Loucy (cell line): ENCODE data around the gene RAPGEF1.
A peak's percentile ranks its signal among the peaks of the same experiment; 100 is the strongest.
"Not testable (repeated sequence)": the region's sequence is repeated elsewhere in the genome, so short reads cannot be mapped to it uniquely, and the experiment has no call there.

Experiments
- H2AFZ ChIP-seq: fragments of 200-600 bp; sonication (generic); 2 replicates; pipeline ENCODE4 v1.6.0; 2016; ENCODE audit warnings: antibody characterized with exemption, mild to moderate bottlenecking, low read length, moderate library complexity
- H3F3A ChIP-seq: fragments of 200-600 bp; 2 replicates; pipeline ENCODE4 v1.6.0; 2016; ENCODE audit warnings: antibody characterized with exemption, low read depth, mild to moderate bottlenecking
- H3K27me3 ChIP-seq: fragments of 200-600 bp; sonication (generic); 2 replicates; pipeline ENCODE4 v1.6.1; 2014; ENCODE audit warnings: low read length, mild to moderate bottlenecking; ENCODE audit not compliant: insufficient read depth, poor library complexity, severe bottlenecking
- H3K36me3 ChIP-seq: fragments of 200-600 bp; sonication (generic); 2 replicates; pipeline ENCODE4 v1.6.1; 2016; ENCODE audit warnings: low read length; ENCODE audit not compliant: insufficient read depth
- H3K4me1 ChIP-seq: fragments of 200-600 bp; sonication (generic); 2 replicates; pipeline ENCODE4 v1.5.1; 2014; ENCODE audit warnings: low read length, mild to moderate bottlenecking; ENCODE audit not compliant: insufficient read depth, poor library complexity, severe bottlenecking
- H3K4me2 ChIP-seq: fragments of 200-600 bp; sonication (generic); 2 replicates; pipeline ENCODE4 v1.6.0; 2014; ENCODE audit warnings: antibody characterized with exemption, low read length, low read depth, mild to moderate bottlenecking; ENCODE audit not compliant: poor library complexity, severe bottlenecking
- H3K4me3 ChIP-seq: fragments of 200-600 bp; sonication (generic); 2 replicates; pipeline ENCODE4 v1.5.1; 2014; ENCODE audit warnings: low read length, mild to moderate bottlenecking, mixed read lengths; ENCODE audit not compliant: poor library complexity, severe bottlenecking
- H3K79me2 ChIP-seq: fragments of 200-600 bp; sonication (generic); 2 replicates; pipeline ENCODE4 v1.6.1; 2014; ENCODE audit warnings: low read length; ENCODE audit not compliant: insufficient read depth
- H3K9ac ChIP-seq: fragments of 200-600 bp; sonication (generic); 2 replicates; pipeline ENCODE4 v1.6.0; 2014; ENCODE audit warnings: mild to moderate bottlenecking, low read depth, low read length, moderate library complexity; ENCODE audit not compliant: poor library complexity, severe bottlenecking
- H3K9me2 ChIP-seq: fragments of 200-600 bp; sonication (generic); replicated peaks from 2 replicates; pipeline ENCODE4 v1.6.1; 2016; ENCODE audit warnings: low read depth, low read length, mixed read lengths
- H3K9me3 ChIP-seq: fragments of 200-600 bp; sonication (generic); 2 replicates; pipeline ENCODE4 v1.6.1; 2014; ENCODE audit warnings: mild to moderate bottlenecking, antibody characterized with exemption, low read length, low read depth; ENCODE audit not compliant: insufficient read depth
- H4K20me1 ChIP-seq: fragments of 200-600 bp; sonication (generic); 2 replicates; pipeline ENCODE4 v1.6.0; 2014; ENCODE audit warnings: antibody characterized with exemption, low read length, mild to moderate bottlenecking; ENCODE audit not compliant: insufficient read depth, poor library complexity, severe bottlenecking
- EZH2phosphoT487 ChIP-seq: fragments of 200-600 bp; IDR thresholded peaks from 2 replicates; pipeline ENCODE4 v1.6.1; 2018; ENCODE audit warnings: antibody characterized with exemption, mild to moderate bottlenecking, moderate library complexity, borderline replicate concordance
- TF ChIP-seq, protein P1 (sequence below): fragments of 200-600 bp; sonication (generic); conservative IDR thresholded peaks from 2 replicates; pipeline ENCODE4 v1.5.1; 2014; ENCODE audit warnings: mild to moderate bottlenecking, antibody characterized with exemption, low read length

RAPGEF1 gene

DNA sequence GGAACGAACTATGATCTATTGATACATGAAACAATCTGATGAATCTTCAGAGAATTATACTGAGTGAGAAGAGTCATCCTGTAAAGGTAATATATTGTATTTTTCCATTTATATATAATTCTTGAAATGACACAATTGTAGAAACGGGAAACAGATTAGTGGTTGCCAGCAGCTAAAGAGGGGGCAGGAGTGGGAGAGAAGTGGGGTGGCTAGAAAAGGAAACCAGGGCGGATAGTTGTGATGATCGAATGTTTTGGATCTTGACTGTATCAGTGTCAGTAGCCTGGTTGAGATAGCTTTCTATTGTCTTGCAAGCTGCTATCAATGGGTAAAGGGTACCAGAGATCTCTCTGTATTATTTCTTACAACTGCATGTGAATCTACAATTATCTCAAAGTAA, 17.7 kb upstream of the RAPGEF1 start:
- Histone ChIP-seq H3K36me3 (no peaks in the 10 kb centered on the region), H3K9ac (no peak overlapping the region), H3K9me3 (no peaks in the 10 kb centered on the region), H3K9me2 (no peaks in the 10 kb centered on the region), H3K4me2 (no peak overlapping the region), H3F3A (no peaks in the 10 kb centered on the region), H3K79me2 (no peaks in the 10 kb centered on the region), H3K4me3 (no peak overlapping the region), H2AFZ (no peak overlapping the region), H3K4me1 (no peaks in the 10 kb centered on the region), H3K27me3 (no peaks in the 10 kb centered on the region), H4K20me1 (no peaks in the 10 kb centered on the region)
- no peak for TF ChIP-seq EZH2phosphoT487
- TF ChIP-seq, protein P1, sequence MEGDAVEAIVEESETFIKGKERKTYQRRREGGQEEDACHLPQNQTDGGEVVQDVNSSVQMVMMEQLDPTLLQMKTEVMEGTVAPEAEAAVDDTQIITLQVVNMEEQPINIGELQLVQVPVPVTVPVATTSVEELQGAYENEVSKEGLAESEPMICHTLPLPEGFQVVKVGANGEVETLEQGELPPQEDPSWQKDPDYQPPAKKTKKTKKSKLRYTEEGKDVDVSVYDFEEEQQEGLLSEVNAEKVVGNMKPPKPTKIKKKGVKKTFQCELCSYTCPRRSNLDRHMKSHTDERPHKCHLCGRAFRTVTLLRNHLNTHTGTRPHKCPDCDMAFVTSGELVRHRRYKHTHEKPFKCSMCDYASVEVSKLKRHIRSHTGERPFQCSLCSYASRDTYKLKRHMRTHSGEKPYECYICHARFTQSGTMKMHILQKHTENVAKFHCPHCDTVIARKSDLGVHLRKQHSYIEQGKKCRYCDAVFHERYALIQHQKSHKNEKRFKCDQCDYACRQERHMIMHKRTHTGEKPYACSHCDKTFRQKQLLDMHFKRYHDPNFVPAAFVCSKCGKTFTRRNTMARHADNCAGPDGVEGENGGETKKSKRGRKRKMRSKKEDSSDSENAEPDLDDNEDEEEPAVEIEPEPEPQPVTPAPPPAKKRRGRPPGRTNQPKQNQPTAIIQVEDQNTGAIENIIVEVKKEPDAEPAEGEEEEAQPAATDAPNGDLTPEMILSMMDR = no peak

- no peaks in the 10 kb centered on the region for H4K20me1 ChIP-seq
- H3K4me1 ChIP-seq = no peaks in the 10 kb centered on the region
- H3K36me3 ChIP-seq = no peaks in the 10 kb centered on the region
- H3K4me3 ChIP-seq = no peak overlapping the region
- no peak overlapping the region for H2AFZ ChIP-seq
- no peaks in the 10 kb centered on the region for H3K79me2 ChIP-seq
- H3K9me2 ChIP-seq = no peaks in the 10 kb centered on the region
- no peaks in the 10 kb centered on the region for H3K27me3 ChIP-seq
- TF ChIP-seq EZH2phosphoT487 = no peak
- TF ChIP-seq, protein P1 = peak; percentile 81
- no peak overlapping the region for H3K9ac ChIP-seq
- no peak overlapping the region for H3K4me2 ChIP-seq
- no peaks in the 10 kb centered on the region for H3F3A ChIP-seq
- H3K9me3 ChIP-seq = no peaks in the 10 kb centered on the region
Observed at GRCh38 chr9:131755541-131756198, 15.8 kb upstream of the RAPGEF1 start.

DNA sequence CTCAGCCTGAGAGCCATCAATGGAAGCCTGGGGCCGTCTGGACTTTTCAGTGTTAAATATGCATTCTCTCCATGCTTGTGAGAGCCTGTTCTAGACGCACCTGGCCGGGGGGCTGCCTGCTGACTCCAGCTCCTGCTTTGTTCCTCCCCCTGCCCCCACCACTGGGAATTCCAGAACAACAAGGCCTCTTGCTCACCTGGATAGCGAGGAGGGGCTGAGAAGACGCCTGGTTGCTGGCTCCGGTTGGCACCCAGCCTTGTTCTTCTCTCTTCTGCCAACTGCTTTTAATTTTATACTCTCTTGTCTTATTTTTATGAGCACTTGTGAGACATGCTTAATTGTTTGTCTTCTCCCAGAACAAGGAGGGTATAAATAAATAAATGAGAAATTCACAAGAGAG, 15.0 kb upstream of the RAPGEF1 start:
- no peaks in the 10 kb centered on the region for H3K9me2 ChIP-seq
- H3F3A ChIP-seq = no peaks in the 10 kb centered on the region
- no peaks in the 10 kb centered on the region for H4K20me1 ChIP-seq
- no peak overlapping the region for H2AFZ ChIP-seq
- H3K36me3 ChIP-seq = no peaks in the 10 kb centered on the region
- H3K79me2 ChIP-seq = no peaks in the 10 kb centered on the region
- no peak overlapping the region for H3K9ac ChIP-seq
- H3K4me3 ChIP-seq = no peak overlapping the region
- no peaks in the 10 kb centered on the region for H3K4me1 ChIP-seq
- H3K27me3 ChIP-seq = no peaks in the 10 kb centered on the region
- TF ChIP-seq, protein P1 = no peak
- TF ChIP-seq EZH2phosphoT487 = no peak
- no peaks in the 10 kb centered on the region for H3K9me3 ChIP-seq
- no peak overlapping the region for H3K4me2 ChIP-seq

DNA sequence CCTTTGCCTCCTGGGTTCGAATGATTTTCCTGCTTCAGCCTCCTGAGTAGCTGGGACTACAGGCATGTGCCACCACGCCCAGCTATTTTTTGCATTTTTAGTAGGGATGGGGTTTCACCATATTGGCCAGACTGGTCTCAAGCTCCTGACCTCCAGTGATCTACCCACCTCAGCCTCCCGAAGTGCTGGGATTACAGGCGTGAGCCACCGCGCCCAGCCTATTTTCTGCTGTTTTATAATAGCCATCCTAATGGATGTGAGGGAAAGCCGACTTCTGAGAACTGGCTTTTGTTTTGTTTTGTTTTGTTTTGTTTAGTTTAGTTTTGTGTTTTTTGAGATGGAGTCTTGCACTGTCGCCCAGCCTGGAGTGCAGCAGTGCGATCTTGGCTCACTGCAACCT, 13.9 kb upstream of the RAPGEF1 start:
- H3K9ac ChIP-seq, H3K27me3 ChIP-seq, H3F3A ChIP-seq, H4K20me1 ChIP-seq, H3K4me1 ChIP-seq, H3K9me2 ChIP-seq, H3K4me3 ChIP-seq, H2AFZ ChIP-seq, H3K9me3 ChIP-seq, H3K4me2 ChIP-seq, H3K79me2 ChIP-seq, H3K36me3 ChIP-seq: not testable (repeated sequence)
